ENCODE measurements around the gene SMPD4.
"Not testable (repeated sequence)": the region's sequence is repeated elsewhere in the genome, so short reads cannot be mapped to it uniquely, and the experiment has no call there.

DNA sequence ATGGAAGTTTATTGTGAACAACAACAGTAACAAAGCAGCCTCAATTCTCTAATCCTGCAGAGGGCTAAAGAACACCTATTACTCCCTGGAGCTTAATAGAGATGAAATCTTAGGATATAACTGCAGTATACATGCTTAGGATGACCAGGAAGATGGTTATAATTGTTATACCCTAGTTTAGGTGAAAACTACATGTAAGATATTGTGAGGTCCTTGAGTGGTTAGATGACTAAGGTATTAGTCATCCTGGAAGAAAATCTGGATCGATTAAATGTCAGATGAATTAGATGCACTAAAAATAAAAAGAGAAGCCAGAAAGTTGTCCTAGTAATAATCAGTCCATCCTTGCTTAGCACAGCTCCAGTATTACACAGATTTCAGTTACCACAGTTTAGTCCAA lies 39.1 kb upstream of the SMPD4 start:
- TF ChIP-seq POLR2A (IDR thresholded peaks at IDR 0.05; ENCODE audit: low read length); GATA1 (IDR thresholded peaks at IDR 0.05; ENCODE audit: low read depth, low read length): not testable (repeated sequence)
